Measurements from ENCODE around the gene CADM1.

The CADM1 gene

DNA sequence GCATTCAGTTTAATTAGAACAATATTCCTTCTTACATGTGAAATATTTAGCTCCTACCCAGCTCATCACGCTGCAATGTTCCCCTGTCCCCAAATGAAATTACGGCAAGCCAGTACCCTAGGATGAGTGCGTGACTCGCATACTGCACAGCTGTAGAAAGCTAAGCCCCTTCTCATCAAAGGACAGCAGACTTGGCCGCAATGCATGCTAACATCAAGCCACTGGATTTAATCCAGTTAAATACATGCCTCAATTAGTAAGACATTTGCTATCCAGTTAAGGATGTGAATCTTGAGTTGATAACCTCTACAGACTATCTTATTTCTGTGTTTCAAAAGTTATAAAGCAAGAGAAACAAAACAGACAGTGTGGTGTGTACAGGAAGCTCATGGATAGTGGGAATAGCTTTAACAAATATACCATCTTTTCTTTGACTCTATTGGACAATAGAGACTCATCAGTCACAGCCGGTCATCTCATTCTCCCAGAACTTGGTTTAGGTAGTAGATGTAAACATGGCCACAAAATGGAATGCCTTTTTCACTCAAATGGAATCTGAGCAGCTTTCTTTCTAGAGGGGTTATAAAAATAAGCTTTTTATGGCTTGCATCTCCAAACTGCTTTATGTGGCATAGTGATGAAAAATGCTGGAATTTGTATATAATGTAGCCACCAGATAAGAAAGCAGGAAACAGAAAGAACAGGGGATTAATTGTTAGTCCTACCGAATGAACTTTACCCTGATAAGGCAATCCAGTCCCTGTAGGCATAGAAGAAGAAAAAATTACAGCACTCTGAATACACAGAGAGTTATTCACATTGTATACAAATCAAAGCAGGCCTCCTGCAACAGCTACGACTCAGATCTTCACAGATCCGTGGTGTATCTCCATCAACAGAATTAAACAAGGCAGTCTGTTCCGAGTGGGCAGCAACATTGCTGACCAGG, 224.1 kb downstream of the CADM1 start:
- no peak for DNase-seq (ENCODE audit: low read depth in 2 of 2)

DNA sequence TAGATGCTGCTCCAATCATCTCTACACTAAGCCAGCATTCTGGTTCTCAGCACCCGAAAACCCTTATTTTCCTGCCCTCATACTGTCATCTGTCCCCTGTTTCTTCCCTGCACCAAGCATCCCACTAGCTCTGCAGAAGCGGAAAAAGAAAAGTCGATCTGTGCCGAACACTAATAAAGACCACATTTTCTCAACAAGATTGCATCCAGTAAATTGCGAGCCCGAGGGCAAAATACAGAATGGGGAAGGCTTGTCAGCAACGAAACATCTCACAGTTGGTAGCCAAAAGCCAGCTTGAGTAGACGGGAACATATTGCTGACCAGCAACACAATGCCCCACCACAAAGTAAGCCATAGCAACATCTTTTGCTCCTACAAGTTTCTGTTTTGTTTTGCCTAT, 227.4 kb downstream of the CADM1 start:
- DNase-seq (ENCODE audit: low read depth in 2 of 2), result no peak

- no peak for DNase-seq (ENCODE audit: low read depth in 2 of 2)
Observed at GRCh38 chr11:115276191-115276590, 228.0 kb downstream of the CADM1 start.

DNA sequence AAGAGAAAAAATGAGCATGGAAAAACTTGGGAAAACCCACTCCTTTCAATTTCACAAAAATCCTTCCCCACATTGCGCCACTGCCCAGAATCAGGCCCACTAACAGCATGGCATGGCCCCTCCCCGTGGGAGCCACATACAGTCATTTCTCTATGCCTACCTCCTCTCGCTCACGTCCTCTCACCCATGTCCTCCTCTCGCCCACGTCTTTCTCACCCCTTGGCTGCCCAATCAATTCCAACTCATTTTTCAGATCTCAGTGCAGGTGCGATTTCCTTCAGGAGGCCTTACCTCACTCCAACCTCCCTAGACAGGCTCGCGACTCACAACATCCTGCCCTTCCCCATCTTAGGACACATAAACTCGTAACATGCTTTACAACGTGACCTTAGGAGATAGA, 229.2 kb downstream of the CADM1 start:
- DNase-seq (ENCODE audit: low read depth in 2 of 2), result no peak

- DNase-seq (ENCODE audit: low read depth in 2 of 2), result no peak
Observed at GRCh38 chr11:115272925-115273324, 231.3 kb downstream of the CADM1 start.

DNA sequence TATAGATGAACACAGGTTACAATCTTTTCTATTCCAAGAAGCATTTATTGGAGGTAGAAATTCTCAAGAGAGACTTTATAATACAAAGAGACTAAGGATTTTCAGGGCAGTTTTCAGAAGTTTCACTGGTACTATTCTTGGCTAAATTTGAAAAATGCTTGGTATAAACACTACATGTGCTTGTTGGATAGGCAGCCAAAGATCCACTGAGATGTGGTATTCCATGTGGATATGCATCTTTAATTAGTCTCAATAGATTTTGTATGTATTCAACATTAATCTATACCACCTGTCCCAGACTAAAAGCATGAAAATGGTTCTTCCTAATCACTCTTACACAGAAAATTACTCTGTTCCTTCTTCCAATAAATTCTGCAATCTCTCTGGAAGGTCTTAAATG, 232.6 kb downstream of the CADM1 start:
- no peak for DNase-seq (ENCODE audit: low read depth in 2 of 2)

- DNase-seq (ENCODE audit: low read depth in 2 of 2), result no peak
Observed at GRCh38 chr11:115269191-115269950, 234.8 kb downstream of the CADM1 start.

DNA sequence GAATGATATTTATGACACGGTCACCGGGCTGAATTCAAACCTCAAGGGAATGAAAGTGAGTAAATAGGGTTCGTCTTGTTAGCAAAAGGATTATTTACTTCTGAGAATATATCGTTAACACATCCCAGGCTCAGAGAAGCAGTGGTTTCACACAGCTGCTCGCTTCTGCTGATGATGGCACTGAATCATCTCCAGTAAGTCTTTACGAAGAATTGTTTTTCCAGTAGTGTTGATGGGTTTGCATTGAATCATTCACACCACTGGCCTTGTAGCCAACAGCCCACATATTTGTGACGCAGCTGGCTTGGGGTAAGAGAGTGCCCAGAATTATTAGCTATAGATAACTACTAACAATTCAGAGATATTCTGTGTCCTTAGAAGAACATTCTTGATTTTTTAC, 236.3 kb downstream of the CADM1 start:
- peak; percentile 20 to 27 for DNase-seq (ENCODE audit: low read depth in 2 of 2)

GRCh38 chr11:115267238-115267781, 236.9 kb downstream of the CADM1 start:
- DNase-seq (ENCODE audit: low read depth in 2 of 2), result no peak

- no peak for DNase-seq (ENCODE audit: low read depth in 2 of 2)
Observed at GRCh38 chr11:115266066-115266639, 238.1 kb downstream of the CADM1 start.

GRCh38 chr11:115263799-115264656, 240.2 kb downstream of the CADM1 start:
- no peak for DNase-seq (ENCODE audit: low read depth in 2 of 2)

DNA sequence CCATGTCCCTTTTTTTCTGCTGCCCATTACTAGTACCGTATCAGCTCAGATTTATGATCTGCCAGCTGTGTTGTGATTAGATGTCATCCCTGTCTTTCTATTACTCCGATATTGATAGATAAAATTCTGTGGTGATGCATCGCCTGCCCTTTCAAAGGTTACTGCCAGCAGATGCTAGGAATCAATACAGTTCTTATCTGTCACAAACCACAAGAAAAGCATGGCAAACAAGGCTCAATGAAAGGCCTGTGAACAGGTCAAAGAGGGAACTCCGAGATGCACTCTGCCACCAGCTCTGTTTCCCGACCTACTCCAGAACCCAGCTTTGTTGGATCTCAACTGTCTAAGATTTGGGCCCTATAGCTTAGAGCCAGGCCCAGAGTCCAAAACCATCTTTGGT, 246.0 kb downstream of the CADM1 start:
- DNase-seq (ENCODE audit: low read depth in 2 of 2), result no peak

DNA sequence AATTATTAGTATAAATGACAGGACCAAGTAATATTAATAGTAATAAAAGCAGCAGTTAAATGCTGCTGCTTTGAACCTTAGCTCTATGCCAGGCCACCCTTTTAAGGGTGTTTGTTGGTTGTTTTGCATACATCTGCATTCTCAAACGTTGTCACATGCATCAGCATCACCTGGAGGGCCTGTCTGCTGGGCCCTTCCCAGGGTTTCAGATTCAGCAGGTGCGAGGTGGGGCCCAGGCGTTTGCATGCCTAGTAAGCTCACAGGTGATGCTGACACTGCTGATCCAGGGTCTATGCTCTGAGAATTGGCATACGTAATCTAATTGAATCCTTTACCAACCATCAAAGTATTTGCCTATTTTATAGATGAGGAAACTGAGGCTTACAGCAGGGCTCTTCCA, 246.5 kb downstream of the CADM1 start:
- DNase-seq (ENCODE audit: low read depth in 2 of 2), result no peak

DNA sequence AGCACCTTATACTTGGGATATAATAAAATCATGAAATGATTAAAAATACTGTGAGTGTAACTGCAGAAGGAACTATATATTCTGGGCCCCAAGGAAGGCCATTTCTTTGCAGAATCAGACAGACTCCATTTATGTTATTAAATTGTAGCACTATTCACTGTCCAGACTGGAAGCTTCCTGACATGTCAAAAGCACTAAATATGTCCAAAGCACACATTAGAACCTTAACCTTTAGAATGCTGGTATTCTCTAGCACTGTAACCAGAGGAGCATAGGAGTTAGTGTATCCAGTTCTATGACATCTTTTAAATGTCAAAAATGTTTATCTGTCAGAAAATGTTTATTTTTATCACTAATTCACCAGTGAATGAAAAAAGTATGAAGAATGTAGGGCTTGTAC, 246.9 kb downstream of the CADM1 start:
- DNase-seq (ENCODE audit: low read depth in 2 of 2), result no peak

GRCh38 chr11:115256397-115257197, 247.6 kb downstream of the CADM1 start:
- DNase-seq (ENCODE audit: low read depth in 2 of 2), result no peak

DNA sequence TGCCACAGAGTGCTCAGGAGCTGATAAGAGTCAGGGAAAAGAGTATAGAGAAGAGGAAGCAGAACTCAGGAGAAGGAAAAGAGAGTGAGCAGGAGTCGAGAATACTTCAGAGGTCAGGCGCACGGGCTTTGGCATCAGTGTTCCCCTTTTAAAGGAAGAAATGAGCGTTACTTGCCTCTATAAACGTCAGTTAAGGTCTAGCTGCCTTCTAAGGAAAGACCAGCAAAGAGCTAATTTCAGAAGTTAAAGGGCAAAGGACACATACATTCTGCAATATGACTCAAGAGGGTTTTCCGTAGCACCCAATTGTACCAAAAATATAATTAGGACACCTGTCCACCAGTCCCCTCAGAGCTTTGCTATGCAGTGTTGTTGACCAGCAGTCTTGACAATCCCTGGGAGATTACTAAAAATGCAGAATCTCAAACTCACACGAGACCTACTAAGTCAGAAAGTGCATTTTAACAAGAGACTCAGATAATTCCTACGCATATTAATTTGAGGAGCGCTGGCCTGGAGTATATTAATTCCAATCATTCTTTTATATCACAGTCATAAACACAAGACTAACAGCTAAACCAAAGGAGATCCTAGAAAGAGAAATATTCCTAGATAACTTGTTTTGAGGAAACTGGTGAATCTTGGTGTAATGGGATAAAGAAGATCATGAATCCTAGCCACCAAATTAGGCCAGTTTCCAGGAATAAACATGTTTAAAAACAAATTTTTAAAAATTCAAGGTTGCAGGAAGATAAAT, 249.0 kb downstream of the CADM1 start:
- DNase-seq (ENCODE audit: low read depth in 2 of 2), result no peak

GRCh38 chr11:115251126-115251525, 253.1 kb downstream of the CADM1 start:
- no peak for DNase-seq (ENCODE audit: low read depth in 2 of 2)

DNA sequence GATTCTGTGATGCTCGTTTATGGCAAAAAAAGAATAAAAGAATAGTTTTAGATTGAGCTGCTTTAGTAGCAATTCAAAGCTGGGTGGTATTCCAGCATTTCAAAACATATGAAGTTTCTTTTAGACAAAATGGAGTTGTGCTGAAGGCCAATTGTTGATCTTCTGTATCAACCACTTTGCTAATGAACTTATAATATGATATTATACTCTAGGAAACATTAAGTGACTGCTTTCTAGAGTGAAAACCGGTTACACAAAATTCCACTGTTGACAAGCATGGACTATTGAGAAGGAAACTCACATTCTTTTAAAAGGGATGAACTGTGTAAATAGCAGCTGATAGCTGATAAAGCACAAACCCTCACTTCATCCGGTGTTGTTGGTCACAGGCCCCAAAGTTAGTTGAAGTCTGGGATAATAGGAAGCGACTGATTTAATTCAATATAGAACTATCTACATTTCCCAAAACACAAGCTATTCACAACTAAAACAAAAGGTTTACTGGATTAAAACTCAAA, 255.1 kb downstream of the CADM1 start:
- no peak for DNase-seq (ENCODE audit: low read depth in 2 of 2)

GRCh38 chr11:115247953-115248352, 256.3 kb downstream of the CADM1 start:
- no peak for DNase-seq (ENCODE audit: low read depth in 2 of 2)
